HAP-1 (cell line): Measurements from ENCODE around the gene BTRC.
"Not testable (repeated sequence)": the region's sequence is repeated elsewhere in the genome, so short reads cannot be mapped to it uniquely, and the experiment has no call there.

Experiments used
- DNase-seq, 2 experiments: peaks; one replicate each; pipeline ENCODE4 v3.0.0-alpha.2; 2016 to 2020; ENCODE audit warnings: low spot score in 2 of 2
- H3K27me3 ChIP-seq: fragments of 250-450 bp; sonication (Bioruptor Pico); 2 replicates; pipeline ENCODE4 v1.5.1; 2020; ENCODE audit warnings: low read depth, mild to moderate bottlenecking, moderate library complexity
- H3K36me3 ChIP-seq: fragments of 250-450 bp; sonication (Bioruptor Pico); replicated peaks from 2 replicates; pipeline ENCODE4 v1.5.1; 2020; ENCODE audit warnings: mild to moderate bottlenecking
- H3K4me1 ChIP-seq: fragments of 250-450 bp; sonication (Bioruptor Pico); 2 replicates; pipeline ENCODE4 v1.5.1; 2020; ENCODE audit warnings: mild to moderate bottlenecking
- H3K4me3 ChIP-seq: fragments of 250-450 bp; sonication (Bioruptor Pico); 2 replicates; pipeline ENCODE4 v1.5.1; 2020; ENCODE audit warnings: mild to moderate bottlenecking, moderate library complexity
- H3K9me3 ChIP-seq: fragments of 250-450 bp; sonication (Bioruptor Pico); 2 replicates; pipeline ENCODE4 v1.5.1; 2020; ENCODE audit warnings: mild to moderate bottlenecking, moderate library complexity
- in situ Hi-C: fragments of 300-500 bp; cut with MboI; formaldehyde crosslinking; loops from 3 replicates; pipeline ENCODE4 v1.14.3; 2020; ENCODE audit warnings: low sequenced_read_pairs, inconsistent platforms, mixed read lengths

BTRC gene

DNA sequence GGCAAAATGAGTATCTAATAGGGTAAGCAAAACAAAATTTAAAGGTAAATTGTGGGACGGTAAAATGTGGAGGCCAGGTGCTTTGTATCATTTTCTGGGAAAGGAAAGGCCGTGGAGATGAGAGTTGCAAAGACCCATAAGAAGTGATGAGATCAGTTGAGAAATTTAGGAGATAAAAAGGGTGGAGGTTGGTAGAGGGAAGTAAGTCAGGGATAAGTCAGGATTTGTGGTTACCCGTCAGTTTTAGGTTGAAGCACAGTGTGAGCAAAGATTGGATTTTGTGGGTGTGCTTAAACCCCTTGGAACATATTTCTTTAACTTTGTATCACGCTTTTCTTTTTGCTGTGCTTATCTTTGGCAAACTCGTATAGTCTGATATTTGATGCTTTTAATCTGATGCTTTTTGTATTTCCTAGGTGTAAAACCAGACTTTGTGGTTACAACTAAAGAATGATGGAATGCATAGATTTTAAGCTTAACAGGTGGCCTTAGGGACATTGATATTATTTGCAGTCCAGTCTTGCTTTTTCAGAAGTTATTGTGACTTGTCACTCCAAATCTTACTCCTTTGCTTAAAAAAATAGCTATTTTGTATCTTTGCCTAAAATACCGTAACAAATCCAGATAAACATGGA is 1.2 kb downstream of the BTRC start:
- 0 out of 2 replicates have a peak, but pooled peaks cover 3% of the 10 kb centered on the region for H3K36me3 ChIP-seq
- in situ Hi-C loops: no loop called here
- no peaks in the 10 kb centered on the region for H3K9me3 ChIP-seq
- peak overlapping the region; percentile 82 for H3K4me3 ChIP-seq
- no peak for DNase-seq
- H3K27me3 ChIP-seq: 0 out of 2 replicates have a peak, but pooled peaks cover 2% of the 10 kb centered on the region
- H3K4me1 ChIP-seq: peaks cover 26% of the 10 kb centered on the region

- no peaks in the 10 kb centered on the region for H3K9me3 ChIP-seq
- H3K4me1 ChIP-seq: peaks cover 26% of the 10 kb centered on the region
- H3K4me3 ChIP-seq: no peak overlapping the region
- H3K36me3 ChIP-seq: 0 out of 2 replicates have a peak, but pooled peaks cover 3% of the 10 kb centered on the region
- DNase-seq: no peak
- in situ Hi-C loops: no loop called here
- H3K27me3 ChIP-seq: 0 out of 2 replicates have a peak, but pooled peaks cover 2% of the 10 kb centered on the region
Measured at GRCh38 chr10:101356132-101356531, 2.2 kb downstream of the BTRC start.

DNA sequence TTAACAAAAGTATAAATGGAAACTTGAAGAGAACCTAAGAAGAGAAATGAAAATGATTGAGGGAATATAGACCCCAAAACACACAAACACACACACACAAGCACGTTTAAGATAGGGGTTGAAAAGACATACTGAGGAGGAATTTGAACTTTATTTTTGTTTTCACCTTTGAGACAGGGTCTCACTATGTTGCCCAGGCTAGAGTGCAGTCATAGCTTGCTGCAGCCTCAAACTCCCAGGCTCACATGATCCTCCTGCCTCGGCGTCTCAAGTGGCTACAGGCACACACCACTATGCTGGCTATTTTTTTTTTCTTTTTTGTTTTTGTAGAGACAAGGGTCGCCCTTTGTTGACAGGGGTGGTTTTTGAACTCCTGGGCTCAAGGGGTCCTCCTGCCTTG is 4.0 kb downstream of the BTRC start:
- Histone ChIP-seq H3K9me3 (no peaks in the 10 kb centered on the region), H3K36me3 (0 out of 2 replicates have a peak, but pooled peaks cover 3% of the 10 kb centered on the region), H3K27me3 (no peaks in the 10 kb centered on the region), H3K4me3 (no peak overlapping the region), H3K4me1 (peaks cover 26% of the 10 kb centered on the region)
- in situ Hi-C loops: no loop called here
- DNase-seq: no peak

GRCh38 chr10:101358706-101359300 is 4.8 kb downstream of the BTRC start:
- no peak overlapping the region for H3K4me3 ChIP-seq
- in situ Hi-C loops: no loop called here
- H3K27me3 ChIP-seq: no peaks in the 10 kb centered on the region
- no peak for DNase-seq
- 0 out of 2 replicates have a peak, but pooled peaks cover 3% of the 10 kb centered on the region for H3K36me3 ChIP-seq
- H3K9me3 ChIP-seq: no peaks in the 10 kb centered on the region
- peaks cover 21% of the 10 kb centered on the region for H3K4me1 ChIP-seq

- H3K36me3 ChIP-seq, H3K9me3 ChIP-seq, in situ Hi-C loops, H3K27me3 ChIP-seq, H3K4me3 ChIP-seq, DNase-seq: not testable (repeated sequence)
- H3K4me1 ChIP-seq: peaks cover 17% of the 10 kb centered on the region
Measured at GRCh38 chr10:101360090-101360489, 6.1 kb downstream of the BTRC start.

GRCh38 chr10:101360841-101361240 is 6.9 kb downstream of the BTRC start:
- H3K36me3 ChIP-seq, DNase-seq, H3K27me3 ChIP-seq, H3K4me3 ChIP-seq, in situ Hi-C loops, H3K9me3 ChIP-seq: not testable (repeated sequence)
- H3K4me1 ChIP-seq: peaks cover 14% of the 10 kb centered on the region

GRCh38 chr10:101363850-101364400 is 10.0 kb downstream of the BTRC start:
- Histone ChIP-seq H3K36me3 (no peaks in the 10 kb centered on the region), H3K4me1 (peaks cover 18% of the 10 kb centered on the region), H3K9me3 (no peaks in the 10 kb centered on the region), H3K27me3 (no peaks in the 10 kb centered on the region), H3K4me3 (no peak overlapping the region)
- no peak for DNase-seq
- in situ Hi-C loops: no loop called here

DNA sequence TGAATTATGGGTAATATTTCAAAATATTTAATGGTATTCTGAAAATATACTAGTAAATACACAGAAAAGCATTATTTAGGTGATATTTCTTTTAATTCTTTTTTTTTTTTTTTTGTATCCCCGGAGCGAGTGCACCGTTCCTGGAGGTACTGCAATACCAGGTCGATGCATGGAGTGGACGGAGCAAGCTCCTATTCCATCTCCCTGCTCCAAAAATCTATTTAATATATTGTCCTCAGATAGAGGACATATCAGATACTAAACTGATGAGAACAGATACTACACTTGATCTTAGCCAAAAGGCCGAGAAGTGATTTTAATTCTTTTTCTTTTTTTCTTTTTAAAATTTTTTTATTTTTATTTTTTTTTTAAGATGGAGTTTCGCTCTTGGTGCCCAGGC is 10.8 kb downstream of the BTRC start:
- Histone ChIP-seq H3K9me3 (no peaks in the 10 kb centered on the region), H3K4me1 (peaks cover 18% of the 10 kb centered on the region), H3K4me3 (no peak overlapping the region), H3K36me3 (no peaks in the 10 kb centered on the region), H3K27me3 (no peaks in the 10 kb centered on the region)
- no peak for DNase-seq
- in situ Hi-C loops: no loop called here

DNA sequence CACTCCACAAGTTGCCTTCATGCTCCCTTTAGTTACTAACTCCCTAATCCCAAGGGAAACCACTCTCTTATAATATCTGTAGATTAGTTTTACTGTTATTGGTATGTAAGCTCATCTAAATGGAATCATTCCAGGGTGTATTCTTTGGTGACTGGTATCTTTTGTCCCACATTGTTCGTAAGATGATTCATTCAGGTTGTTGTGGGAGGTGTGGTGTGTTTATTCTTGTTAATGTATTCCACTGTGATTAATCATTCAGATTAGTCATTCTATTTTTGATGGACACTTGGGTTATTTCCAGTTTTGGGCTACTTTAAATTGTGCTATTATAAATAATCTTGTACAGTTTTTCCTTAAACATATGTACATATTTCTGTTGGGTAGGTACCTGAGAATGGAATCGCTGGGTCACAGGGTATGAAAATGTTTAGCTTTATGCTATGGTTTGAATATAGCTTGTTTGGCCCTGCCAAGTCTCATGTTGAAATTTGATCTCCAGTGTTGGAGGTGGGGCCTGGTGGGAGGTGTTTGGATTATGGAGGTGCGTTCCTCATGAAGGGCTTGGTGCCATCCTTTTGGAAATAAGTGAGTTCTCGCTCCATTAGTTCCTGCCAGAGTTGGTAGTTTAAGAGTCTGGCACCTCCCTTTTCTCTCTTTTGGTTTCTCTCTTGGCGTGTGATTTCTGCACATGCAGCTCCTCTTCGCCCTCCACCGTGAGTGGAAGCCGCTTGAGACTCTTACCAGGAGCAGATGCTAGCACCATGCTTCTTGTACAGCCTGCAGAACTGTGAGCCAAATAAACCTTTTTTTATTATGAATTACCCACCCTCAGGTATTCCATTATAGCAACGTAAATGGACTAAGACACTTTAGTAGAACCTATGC is 13.8 kb downstream of the BTRC start:
- Histone ChIP-seq H3K9me3 (no peaks in the 10 kb centered on the region), H3K36me3 (no peaks in the 10 kb centered on the region), H3K4me1 (peaks cover 32% of the 10 kb centered on the region), H3K4me3 (no peak overlapping the region), H3K27me3 (0 out of 2 replicates have a peak, but pooled peaks cover 2% of the 10 kb centered on the region)
- peak; percentile 37 to 78 for DNase-seq
- in situ Hi-C loops: no loop called here

- H3K9me3 ChIP-seq: no peaks in the 10 kb centered on the region
- H3K27me3 ChIP-seq: 0 out of 2 replicates have a peak, but pooled peaks cover 2% of the 10 kb centered on the region
- in situ Hi-C loops: no loop called here
- H3K36me3 ChIP-seq: no peaks in the 10 kb centered on the region
- H3K4me1 ChIP-seq: peaks cover 19% of the 10 kb centered on the region
- peak; percentile 76 to 99 for DNase-seq
- H3K4me3 ChIP-seq: no peak overlapping the region
Measured at GRCh38 chr10:101373063-101373462, 19.1 kb downstream of the BTRC start.

GRCh38 chr10:101373993-101374392 is 20.0 kb downstream of the BTRC start:
- in situ Hi-C loops, H3K27me3 ChIP-seq, DNase-seq, H3K36me3 ChIP-seq, H3K9me3 ChIP-seq, H3K4me3 ChIP-seq: not testable (repeated sequence)
- H3K4me1 ChIP-seq: peaks cover 19% of the 10 kb centered on the region

- 0 out of 2 replicates have a peak, but pooled peaks cover 2% of the 10 kb centered on the region for H3K27me3 ChIP-seq
- H3K4me3 ChIP-seq: no peak overlapping the region
- no peaks in the 10 kb centered on the region for H3K9me3 ChIP-seq
- H3K36me3 ChIP-seq: no peaks in the 10 kb centered on the region
- H3K4me1 ChIP-seq: peaks cover 28% of the 10 kb centered on the region
- DNase-seq: no peak
- in situ Hi-C loops: no loop called here
Measured at GRCh38 chr10:101375076-101375475, 21.1 kb downstream of the BTRC start.

DNA sequence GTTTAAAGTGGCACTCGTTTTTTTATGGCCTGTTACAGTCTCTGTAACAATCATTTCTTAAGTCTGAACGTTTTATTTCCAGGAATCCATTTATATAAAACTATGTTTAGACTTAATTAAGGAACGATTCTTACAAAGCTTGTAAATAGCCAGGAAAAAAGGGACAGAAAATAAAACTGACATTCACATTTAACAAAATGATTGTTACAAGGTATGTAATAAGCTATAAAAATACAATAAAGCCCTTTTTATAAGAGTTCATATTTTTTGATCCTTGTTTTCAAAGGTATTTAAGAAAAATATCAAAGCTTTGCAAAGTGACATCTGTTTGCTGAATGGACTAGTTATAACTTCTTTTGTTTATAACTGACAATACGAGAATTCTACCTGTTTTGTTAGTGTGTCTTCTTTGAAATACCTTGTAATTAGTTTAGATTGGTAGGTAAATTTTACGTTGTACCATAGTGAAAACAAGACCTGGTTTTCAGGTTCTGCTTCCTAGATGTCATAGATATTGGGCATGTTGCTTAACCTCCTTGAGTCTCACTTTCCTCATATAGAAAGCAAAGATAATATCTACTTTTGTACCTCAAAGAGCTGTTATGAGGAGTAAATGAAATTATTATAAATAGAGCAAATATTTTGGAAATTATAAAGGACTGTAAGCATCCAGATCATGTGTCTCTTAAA is 25.8 kb downstream of the BTRC start:
- in situ Hi-C loops: no loop called here
- Histone ChIP-seq H3K4me1 (peaks cover 9% of the 10 kb centered on the region), H3K9me3 (no peaks in the 10 kb centered on the region), H3K27me3 (no peaks in the 10 kb centered on the region), H3K36me3 (no peaks in the 10 kb centered on the region), H3K4me3 (no peak overlapping the region)
- no peak for DNase-seq
